ENCODE measurements around the gene IGLON5. TPM values are rescaled to one million over a fixed set of nuclear protein-coding genes. Genes with fewer than 3 reads are reported as not detected.

The IGLON5 gene
- total RNA-seq, 1 donor from 2014 or later, result 18.0 TPM

GRCh38 chr19:51330366-51330765 is 18.9 kb downstream of the IGLON5 start:
- peaks cover 6% of the 10 kb centered on the region for H3K27me3 Mint-ChIP-seq
- H3K9me3 Mint-ChIP-seq, result no peaks in the 10 kb centered on the region
- H3K36me3 Mint-ChIP-seq, result peaks cover 15% of the 10 kb centered on the region
- no peaks in the 10 kb centered on the region for H3K4me1 Mint-ChIP-seq (ENCODE audit: unreplicated experiment)
- TF ChIP-seq CTCF (conservative IDR thresholded peaks at IDR 0.05), result no peak
- H3K4me3 Mint-ChIP-seq, result no peak overlapping the region
- H3K27ac Mint-ChIP-seq, result no peak overlapping the region
- no peak for DNase-seq (ENCODE audit: extremely low spot score, unreplicated experiment)

GRCh38 chr19:51331193-51331592 is 19.7 kb downstream of the IGLON5 start:
- Mint-ChIP-seq H3K27me3 (peaks cover 6% of the 10 kb centered on the region), H3K9me3 (no peaks in the 10 kb centered on the region), H3K36me3 (peaks cover 15% of the 10 kb centered on the region), H3K4me1 (ENCODE audit: unreplicated experiment) (no peaks in the 10 kb centered on the region), H3K27ac (no peak overlapping the region), H3K4me3 (no peak overlapping the region)
- no peak for DNase-seq (ENCODE audit: extremely low spot score, unreplicated experiment)
- no peak for TF ChIP-seq CTCF (conservative IDR thresholded peaks at IDR 0.05)

DNA sequence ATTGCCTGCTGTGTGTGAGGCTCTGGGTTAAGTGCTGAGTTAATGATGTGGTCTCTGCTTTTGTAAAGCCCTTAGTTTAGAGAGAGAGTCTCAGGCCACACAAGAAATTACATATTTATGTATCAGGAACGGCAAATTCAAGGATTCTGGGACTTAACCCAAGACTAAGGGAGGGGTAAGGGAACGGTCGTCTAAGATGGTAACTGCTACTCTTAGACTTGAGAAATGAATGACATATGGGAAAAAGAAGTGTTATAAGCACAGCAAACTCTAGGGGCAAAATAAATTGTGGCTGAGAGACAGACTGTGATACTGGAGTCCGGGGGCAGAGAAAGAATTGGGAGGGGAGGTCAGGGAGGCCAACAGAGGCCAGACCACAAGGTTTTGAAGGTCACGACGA is 20.3 kb downstream of the IGLON5 start:
- no peak for TF ChIP-seq CTCF (conservative IDR thresholded peaks at IDR 0.05)
- no peaks in the 10 kb centered on the region for H3K9me3 Mint-ChIP-seq
- H3K4me3 Mint-ChIP-seq, result no peak overlapping the region
- peaks cover 6% of the 10 kb centered on the region for H3K27me3 Mint-ChIP-seq
- no peak overlapping the region for H3K27ac Mint-ChIP-seq
- H3K36me3 Mint-ChIP-seq, result peaks cover 15% of the 10 kb centered on the region
- no peak for DNase-seq (ENCODE audit: extremely low spot score, unreplicated experiment)
- no peaks in the 10 kb centered on the region for H3K4me1 Mint-ChIP-seq (ENCODE audit: unreplicated experiment)

GRCh38 chr19:51333836-51334460 is 22.5 kb downstream of the IGLON5 start:
- Mint-ChIP-seq H3K27ac (no peak overlapping the region), H3K36me3 (peaks cover 15% of the 10 kb centered on the region), H3K9me3 (no peaks in the 10 kb centered on the region), H3K4me3 (no peak overlapping the region), H3K4me1 (ENCODE audit: unreplicated experiment) (peaks cover 4% of the 10 kb centered on the region), H3K27me3 (peaks cover 3% of the 10 kb centered on the region)
- TF ChIP-seq CTCF (conservative IDR thresholded peaks at IDR 0.05), result no peak
- no peak for DNase-seq (ENCODE audit: extremely low spot score, unreplicated experiment)

- H3K4me1 Mint-ChIP-seq (ENCODE audit: unreplicated experiment), result peaks cover 15% of the 10 kb centered on the region
- no peak for TF ChIP-seq CTCF (conservative IDR thresholded peaks at IDR 0.05)
- peak overlapping the region; percentile 20 for H3K4me3 Mint-ChIP-seq
- no peak for DNase-seq (ENCODE audit: extremely low spot score, unreplicated experiment)
- H3K36me3 Mint-ChIP-seq, result no peaks in the 10 kb centered on the region
- peaks cover 9% of the 10 kb centered on the region for H3K27me3 Mint-ChIP-seq
- no peaks in the 10 kb centered on the region for H3K9me3 Mint-ChIP-seq
- H3K27ac Mint-ChIP-seq, result no peak overlapping the region
Measured at GRCh38 chr19:51337141-51337860, 25.9 kb downstream of the IGLON5 start.
